ENCODE data around the gene TCP11L1.
"Not testable (repeated sequence)": the region's sequence is repeated elsewhere in the genome, so short reads cannot be mapped to it uniquely, and the experiment has no call there.

The TCP11L1 gene

GRCh38 chr11:33039274-33040032, at the start of gene TCP11L1:
Gene TCP11L1, plus strand, starts transcription at chr11:33039572. Its CDS starts 4,202 bp downstream, at chr11:33043774.
- DNase-seq: peak; percentile 87

- DNase-seq: no peak
These were observed 48.9 kb upstream of the TCP11L1 start for GRCh38 chr11:32990481-32990880.

GRCh38 chr11:32991427-32991826, 47.9 kb upstream of the TCP11L1 start:
- DNase-seq: no peak

GRCh38 chr11:32991898-32992297, 47.5 kb upstream of the TCP11L1 start:
- no peak for DNase-seq

GRCh38 chr11:33000181-33000580, 39.2 kb upstream of the TCP11L1 start:
- DNase-seq: no peak

GRCh38 chr11:33001281-33001680, 38.1 kb upstream of the TCP11L1 start:
- no peak for DNase-seq

GRCh38 chr11:33001751-33002542, 37.4 kb upstream of the TCP11L1 start:
- no peak for DNase-seq

- no peak for DNase-seq
These were observed 34.2 kb upstream of the TCP11L1 start for GRCh38 chr11:33005175-33005574.

GRCh38 chr11:33006010-33006409, 33.4 kb upstream of the TCP11L1 start:
- no peak for DNase-seq

GRCh38 chr11:33013755-33014154, 25.6 kb upstream of the TCP11L1 start:
- no peak for DNase-seq

- peak; percentile 72 for DNase-seq
These were observed 23.5 kb upstream of the TCP11L1 start, which contains the start of gene DEPDC7 for GRCh38 chr11:33015621-33016551. Gene DEPDC7, plus strand, starts transcription at chr11:33015878. Its CDS starts 78 bp downstream, at chr11:33015956.

GRCh38 chr11:33016654-33017053, 22.7 kb upstream of the TCP11L1 start:
- DNase-seq: no peak

GRCh38 chr11:33017478-33017877, 21.9 kb upstream of the TCP11L1 start:
- no peak for DNase-seq

GRCh38 chr11:33017965-33018364, 21.4 kb upstream of the TCP11L1 start:
- DNase-seq: no peak

GRCh38 chr11:33018840-33019239, 20.5 kb upstream of the TCP11L1 start:
- DNase-seq: no peak

- DNase-seq: no peak
These were observed 17.9 kb upstream of the TCP11L1 start for GRCh38 chr11:33021501-33021900.

- no peak for DNase-seq
These were observed 17.4 kb upstream of the TCP11L1 start for GRCh38 chr11:33021937-33022336.

GRCh38 chr11:33025339-33025722, 14.0 kb upstream of the TCP11L1 start:
- DNase-seq: no peak

- DNase-seq: no peak
These were observed 12.1 kb upstream of the TCP11L1 start for GRCh38 chr11:33027233-33027632.

GRCh38 chr11:33027846-33028536, 11.4 kb upstream of the TCP11L1 start:
- DNase-seq: no peak

GRCh38 chr11:33028537-33028914, 10.8 kb upstream of the TCP11L1 start:
- DNase-seq: no peak

GRCh38 chr11:33029218-33029617, 10.2 kb upstream of the TCP11L1 start:
- not testable (repeated sequence) for DNase-seq
